HepG2 (cell line): ENCODE results near the gene EPHA4. TPM values are rescaled to one million over a fixed set of nuclear protein-coding genes. Genes with fewer than 3 reads are reported as not detected.

ENCODE experiments used
- ATAC-seq: fragments of 200-7000 bp; cut with Tn5 transposase; 3 replicates; pipeline ENCODE4 v1.9.1; 2020; ENCODE audit warnings: mild to moderate bottlenecking, moderate library complexity
- BruUV-seq: library from RNA; stranded (reverse); fragments of 400-500 nt; replicated peaks from 2 replicates; lab custom pipeline; 2021; lab: Mats Ljungman, UMichigan
- CTCF ChIA-PET: fragments of 300-600 bp; formaldehyde crosslinking; extraction: SDS; loops from one replicate; lab custom pipeline; 2021; ENCODE audit warnings: low total read pairs, inconsistent platforms, low intra/inter-chr PET ratio; lab: Yijun Ruan, JAX
- POLR2A ChIA-PET: fragments of 350-600 bp; sonication (Branson Sonifier 250); formaldehyde crosslinking; loops from one replicate; lab custom pipeline; 2020; ENCODE audit warnings: antibody characterized with exemption, inconsistent platforms; lab: Yijun Ruan, JAX
- DNase-seq: peaks from one replicate; pipeline ENCODE4 v3.0.0-alpha.2; 2015; ENCODE audit warnings: low spot score
- FAIRE-seq: peaks from 3 replicates; lab custom pipeline; 2011; peaks lifted over from hg19 to GRCh38; lab: Jason Lieb, UNC
- H2AFZ ChIP-seq: one replicate; pipeline ENCODE4 v1.6.1; 2011; ENCODE audit warnings: low read length, inconsistent platforms
- H3K27ac ChIP-seq: fragments of 300-600 bp; 3 replicates; pipeline ENCODE4 v1.8.0; 2011; ENCODE audit warnings: mixed run types, mild to moderate bottlenecking, mixed read lengths, low read length, inconsistent platforms; ENCODE audit not compliant: insufficient read depth; ENCODE audit errors: extremely low read length
- H3K27me3 ChIP-seq, 2 experiments: fragments of 200-600 bp in 1 of 2; 2 replicates in 1 of 2; 3 replicates in 1 of 2; pipeline versions ENCODE4 v1.6.0 to v1.8.0; 2011; ENCODE audit warnings: low read length in 2 of 2, mild to moderate bottlenecking in 2 of 2, moderate library complexity in 2 of 2, inconsistent platforms in 1 of 2; ENCODE audit not compliant: insufficient read depth in 2 of 2, control insufficient read depth in 1 of 2
- H3K36me3 ChIP-seq, 2 experiments: fragments of 200-600 bp in 1 of 2; replicated peaks in 1 of 2; 2 replicates in 1 of 2; 3 replicates in 1 of 2; pipeline versions ENCODE4 v1.5.1 to v1.8.0; 2011; ENCODE audit warnings: low read length in 2 of 2, inconsistent platforms in 1 of 2; ENCODE audit not compliant: insufficient read depth in 2 of 2, control insufficient read depth in 1 of 2
- H3K4me1 ChIP-seq: 2 replicates; pipeline ENCODE4 v1.5.1; 2012; ENCODE audit warnings: low read length, inconsistent platforms; ENCODE audit not compliant: insufficient read depth
- H3K4me2 ChIP-seq: 2 replicates; pipeline ENCODE4 v1.6.0; 2011; ENCODE audit warnings: low read depth, low read length, inconsistent platforms
- H3K4me3 ChIP-seq, 3 experiments: fragments of 200-600 bp in 1 of 3; sonication (generic), shearing (Covaris generic) in 1 of 3; replicated peaks in 1 of 3; 2 replicates each; pipeline ENCODE4 v1.5.1; 2011 to 2016; ENCODE audit warnings: low read length in 3 of 3, inconsistent platforms in 2 of 3, low read depth in 2 of 3, mild to moderate bottlenecking in 2 of 3, control low read depth in 1 of 3, mixed read lengths in 1 of 3; ENCODE audit not compliant: insufficient read depth in 1 of 3
- H3K79me2 ChIP-seq: one replicate; pipeline ENCODE4 v1.6.1; 2011; ENCODE audit warnings: low read length, inconsistent platforms; ENCODE audit not compliant: insufficient read depth
- H3K9ac ChIP-seq: 2 replicates; pipeline ENCODE4 v1.6.0; 2011; ENCODE audit warnings: mild to moderate bottlenecking, low read depth, low read length, inconsistent platforms; ENCODE audit not compliant: insufficient read depth
- H3K9me3 ChIP-seq: 2 replicates; pipeline ENCODE4 v1.5.1; 2012; ENCODE audit warnings: mild to moderate bottlenecking, low read length
- H4K20me1 ChIP-seq: 2 replicates; pipeline ENCODE4 v1.6.0; 2011; ENCODE audit warnings: inconsistent platforms, mild to moderate bottlenecking, low read length, moderate library complexity; ENCODE audit not compliant: insufficient read depth
- CCDC6 ChIP-seq: sonication (generic); formaldehyde crosslinking; IDR thresholded peaks from 2 replicates; pipeline ENCODE4 v1.8.1; 2022; ENCODE audit warnings: mild to moderate bottlenecking, missing genetic modification reagents, moderate library complexity
- MYNN ChIP-seq: sonication (generic); formaldehyde crosslinking; IDR thresholded peaks from 2 replicates; pipeline ENCODE4 v1.4.0; 2020; ENCODE audit warnings: mild to moderate bottlenecking, low read depth, missing genetic modification reagents
- REPIN1 ChIP-seq: sonication (generic); formaldehyde crosslinking; IDR thresholded peaks from 2 replicates; pipeline ENCODE4 v1.8.0; 2022; ENCODE audit warnings: missing genetic modification reagents, low read depth, mild to moderate bottlenecking, borderline replicate concordance
- TAF15 ChIP-seq: fragments of 200-400 bp; formaldehyde crosslinking; IDR thresholded peaks from one replicate; pipeline ENCODE4 v1.6.1; 2018; ENCODE audit warnings: mild to moderate bottlenecking, low read depth, low read length; ENCODE audit not compliant: poor library complexity, severe bottlenecking
- YY1 ChIP-seq: IDR thresholded peaks from 2 replicates; pipeline ENCODE4 v1.6.1; 2011; ENCODE audit warnings: low read length, low read depth, moderate library complexity, mild to moderate bottlenecking; ENCODE audit not compliant: insufficient read depth, insufficient replicate concordance
- ZNF256 ChIP-seq: sonication (generic); formaldehyde crosslinking; conservative IDR thresholded peaks from 2 replicates; pipeline ENCODE4 v1.4.0; 2020; ENCODE audit warnings: missing genetic modification reagents
- WGBS: methylation state at CpG from one replicate; pipeline ENCODE4 v1.1.6; 2017; ENCODE audit warnings: low lambda C conversion rate; 5-methylcytosine and 5-hydroxymethylcytosine counted together
- in situ Hi-C: cut with HindIII; loops from 2 replicates; pipeline ENCODE4 v1.10.0; 2017; ENCODE audit warnings: low pct_unique_long_range_greater_than_20kb; ENCODE audit not compliant: extremely low pct_ligation_motif_present
- intact Hi-C: fragments of 100-400 bp; cut with micrococcal nuclease; formaldehyde crosslinking; loops from one replicate; pipeline ENCODE4 v1.10.0; 2022; ENCODE audit not compliant: unreplicated experiment
- polyA plus RNA-seq, 8 experiments: library from polyadenylated mRNA; depleted of rRNA in 3 of 8; stranded (reverse) in 7 of 8; unstranded in 1 of 8; fragments of >200 nt; fragmentation: Illumina TruSeq in 4 of 8; extraction: Trizol in 4 of 8; gene quantifications; 2 replicates each; pipeline versions ENCODE4 v1.2.1 to v1.2.3, GENCODE V29; 2011 to 2016; ENCODE audit warnings: low read depth in 4 of 8, missing spikeins in 1 of 8, mixed read lengths in 1 of 8; ENCODE audit not compliant: insufficient read depth in 1 of 8
- total RNA-seq, 5 experiments: library from RNA; depleted of rRNA; stranded (reverse); fragments of >200 nt; fragmentation: Illumina TruSeq; extraction: Trizol; gene quantifications; 2 replicates each; pipeline ENCODE4 v1.2.3, GENCODE V29; 2016; ENCODE audit warnings: low read depth in 1 of 5
- TF ChIP-seq, protein P1 (sequence below): sonication (generic); formaldehyde crosslinking; IDR thresholded peaks from 2 replicates; pipeline ENCODE4 v1.9.0; 2021; ENCODE audit warnings: missing genetic modification reagents, borderline replicate concordance
- TF ChIP-seq, protein P2 (sequence below): sonication (generic); formaldehyde crosslinking; IDR thresholded peaks from 2 replicates; pipeline ENCODE4 v1.4.0; 2020; ENCODE audit warnings: missing genetic modification reagents, borderline replicate concordance
- TF ChIP-seq, protein P3 (sequence below): sonication (generic); formaldehyde crosslinking; IDR thresholded peaks from 2 replicates; pipeline ENCODE4 v1.5.1; 2020; ENCODE audit warnings: mild to moderate bottlenecking, missing genetic modification reagents, borderline replicate concordance

EPHA4 gene
- total and polyA plus RNA-seq, 2 of the 13 experiments (the other 11 are each of a cell fraction or from before 2014, with no cell fraction given): not detected

DNA sequence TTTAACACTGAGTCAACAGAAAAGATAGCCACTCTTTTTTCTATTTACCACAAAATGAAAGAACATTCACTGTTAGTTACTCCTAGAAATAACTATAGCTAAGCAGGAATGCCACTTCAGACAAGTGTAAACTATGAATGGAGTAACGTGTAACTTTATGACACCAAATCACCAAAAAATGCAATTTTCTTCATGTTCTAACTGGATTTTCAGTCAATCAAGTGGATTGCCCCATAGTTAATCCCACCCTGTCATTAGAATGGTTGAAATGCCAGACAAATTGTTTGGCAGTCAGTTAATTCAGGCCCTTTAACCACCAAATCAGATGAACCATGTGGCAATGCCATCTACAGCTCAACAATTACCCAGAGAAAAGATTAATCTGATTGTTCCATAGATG lies 9.9 kb downstream of the EPHA4 start (continued):
- TF ChIP-seq, protein P1, sequence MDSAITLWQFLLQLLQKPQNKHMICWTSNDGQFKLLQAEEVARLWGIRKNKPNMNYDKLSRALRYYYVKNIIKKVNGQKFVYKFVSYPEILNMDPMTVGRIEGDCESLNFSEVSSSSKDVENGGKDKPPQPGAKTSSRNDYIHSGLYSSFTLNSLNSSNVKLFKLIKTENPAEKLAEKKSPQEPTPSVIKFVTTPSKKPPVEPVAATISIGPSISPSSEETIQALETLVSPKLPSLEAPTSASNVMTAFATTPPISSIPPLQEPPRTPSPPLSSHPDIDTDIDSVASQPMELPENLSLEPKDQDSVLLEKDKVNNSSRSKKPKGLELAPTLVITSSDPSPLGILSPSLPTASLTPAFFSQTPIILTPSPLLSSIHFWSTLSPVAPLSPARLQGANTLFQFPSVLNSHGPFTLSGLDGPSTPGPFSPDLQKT: no peak
- TF ChIP-seq TAF15: no peak
- TF ChIP-seq, protein P2, sequence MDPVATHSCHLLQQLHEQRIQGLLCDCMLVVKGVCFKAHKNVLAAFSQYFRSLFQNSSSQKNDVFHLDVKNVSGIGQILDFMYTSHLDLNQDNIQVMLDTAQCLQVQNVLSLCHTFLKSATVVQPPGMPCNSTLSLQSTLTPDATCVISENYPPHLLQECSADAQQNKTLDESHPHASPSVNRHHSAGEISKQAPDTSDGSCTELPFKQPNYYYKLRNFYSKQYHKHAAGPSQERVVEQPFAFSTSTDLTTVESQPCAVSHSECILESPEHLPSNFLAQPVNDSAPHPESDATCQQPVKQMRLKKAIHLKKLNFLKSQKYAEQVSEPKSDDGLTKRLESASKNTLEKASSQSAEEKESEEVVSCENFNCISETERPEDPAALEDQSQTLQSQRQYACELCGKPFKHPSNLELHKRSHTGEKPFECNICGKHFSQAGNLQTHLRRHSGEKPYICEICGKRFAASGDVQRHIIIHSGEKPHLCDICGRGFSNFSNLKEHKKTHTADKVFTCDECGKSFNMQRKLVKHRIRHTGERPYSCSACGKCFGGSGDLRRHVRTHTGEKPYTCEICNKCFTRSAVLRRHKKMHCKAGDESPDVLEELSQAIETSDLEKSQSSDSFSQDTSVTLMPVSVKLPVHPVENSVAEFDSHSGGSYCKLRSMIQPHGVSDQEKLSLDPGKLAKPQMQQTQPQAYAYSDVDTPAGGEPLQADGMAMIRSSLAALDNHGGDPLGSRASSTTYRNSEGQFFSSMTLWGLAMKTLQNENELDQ (CRISPR knock-in tag): no peak
- no peak for TF ChIP-seq YY1
- no peak for TF ChIP-seq MYNN (CRISPR knock-in tag)
- TF ChIP-seq ZNF256 (CRISPR knock-in tag): no peak

DNA sequence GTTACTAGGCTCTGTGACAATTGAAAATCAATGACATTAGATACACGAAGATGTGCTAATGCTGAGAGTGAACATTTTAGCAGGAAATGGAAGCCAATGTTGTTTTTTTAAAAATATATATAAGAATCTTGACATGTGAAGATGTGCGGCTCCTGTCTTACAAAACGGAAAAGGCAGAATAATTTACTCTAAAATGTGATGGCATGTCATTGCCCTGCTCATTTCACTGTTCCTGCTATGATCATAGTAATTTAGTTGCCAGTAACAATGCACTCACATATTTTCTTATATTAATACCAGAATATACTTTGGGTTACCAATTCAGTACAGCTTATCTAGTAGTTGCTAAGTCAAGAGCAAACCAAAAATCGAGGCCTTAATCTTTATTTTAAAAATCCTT lies 10.3 kb downstream of the EPHA4 start:
- Histone ChIP-seq H3K4me3 (no peak overlapping the region), H3K27me3 (no peaks in the 10 kb centered on the region), H2AFZ (no peak overlapping the region), H3K9me3 (no peaks in the 10 kb centered on the region), H3K9ac (no peak overlapping the region), H3K4me2 (no peak overlapping the region), H3K4me1 (no peaks in the 10 kb centered on the region), H4K20me1 (no peaks in the 10 kb centered on the region), H3K79me2 (no peaks in the 10 kb centered on the region), H3K36me3 (no peaks in the 10 kb centered on the region)
- no peak for DNase-seq
- CTCF ChIA-PET: no interaction called here
- no peak for ATAC-seq
- FAIRE-seq: no peak
- POLR2A ChIA-PET: no interaction called here
- 30% methylated on average over 4 of the region's 4 CpGs for WGBS
- TF ChIP-seq CCDC6 (no peak), REPIN1 (CRISPR knock-in tag) (no peak)
- TF ChIP-seq, protein P3, sequence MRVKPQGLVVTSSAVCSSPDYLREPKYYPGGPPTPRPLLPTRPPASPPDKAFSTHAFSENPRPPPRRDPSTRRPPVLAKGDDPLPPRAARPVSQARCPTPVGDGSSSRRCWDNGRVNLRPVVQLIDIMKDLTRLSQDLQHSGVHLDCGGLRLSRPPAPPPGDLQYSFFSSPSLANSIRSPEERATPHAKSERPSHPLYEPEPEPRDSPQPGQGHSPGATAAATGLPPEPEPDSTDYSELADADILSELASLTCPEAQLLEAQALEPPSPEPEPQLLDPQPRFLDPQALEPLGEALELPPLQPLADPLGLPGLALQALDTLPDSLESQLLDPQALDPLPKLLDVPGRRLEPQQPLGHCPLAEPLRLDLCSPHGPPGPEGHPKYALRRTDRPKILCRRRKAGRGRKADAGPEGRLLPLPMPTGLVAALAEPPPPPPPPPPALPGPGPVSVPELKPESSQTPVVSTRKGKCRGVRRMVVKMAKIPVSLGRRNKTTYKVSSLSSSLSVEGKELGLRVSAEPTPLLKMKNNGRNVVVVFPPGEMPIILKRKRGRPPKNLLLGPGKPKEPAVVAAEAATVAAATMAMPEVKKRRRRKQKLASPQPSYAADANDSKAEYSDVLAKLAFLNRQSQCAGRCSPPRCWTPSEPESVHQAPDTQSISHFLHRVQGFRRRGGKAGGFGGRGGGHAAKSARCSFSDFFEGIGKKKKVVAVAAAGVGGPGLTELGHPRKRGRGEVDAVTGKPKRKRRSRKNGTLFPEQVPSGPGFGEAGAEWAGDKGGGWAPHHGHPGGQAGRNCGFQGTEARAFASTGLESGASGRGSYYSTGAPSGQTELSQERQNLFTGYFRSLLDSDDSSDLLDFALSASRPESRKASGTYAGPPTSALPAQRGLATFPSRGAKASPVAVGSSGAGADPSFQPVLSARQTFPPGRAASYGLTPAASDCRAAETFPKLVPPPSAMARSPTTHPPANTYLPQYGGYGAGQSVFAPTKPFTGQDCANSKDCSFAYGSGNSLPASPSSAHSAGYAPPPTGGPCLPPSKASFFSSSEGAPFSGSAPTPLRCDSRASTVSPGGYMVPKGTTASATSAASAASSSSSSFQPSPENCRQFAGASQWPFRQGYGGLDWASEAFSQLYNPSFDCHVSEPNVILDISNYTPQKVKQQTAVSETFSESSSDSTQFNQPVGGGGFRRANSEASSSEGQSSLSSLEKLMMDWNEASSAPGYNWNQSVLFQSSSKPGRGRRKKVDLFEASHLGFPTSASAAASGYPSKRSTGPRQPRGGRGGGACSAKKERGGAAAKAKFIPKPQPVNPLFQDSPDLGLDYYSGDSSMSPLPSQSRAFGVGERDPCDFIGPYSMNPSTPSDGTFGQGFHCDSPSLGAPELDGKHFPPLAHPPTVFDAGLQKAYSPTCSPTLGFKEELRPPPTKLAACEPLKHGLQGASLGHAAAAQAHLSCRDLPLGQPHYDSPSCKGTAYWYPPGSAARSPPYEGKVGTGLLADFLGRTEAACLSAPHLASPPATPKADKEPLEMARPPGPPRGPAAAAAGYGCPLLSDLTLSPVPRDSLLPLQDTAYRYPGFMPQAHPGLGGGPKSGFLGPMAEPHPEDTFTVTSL (CRISPR knock-in tag): no peak
- TF ChIP-seq, all 625 proteins: peak for 0
- no TSS peak for BruUV-seq
- H3K27ac ChIP-seq: no peak overlapping the region
- in situ Hi-C loops: loop anchor here (25.0 kb wide), 1 partner anchor 1399 kb away; no protein-coding TSS in a partner anchor
- intact Hi-C loops: no loop called here
